WTC11 (cell line): ENCODE results near the gene LATS1. TPM values are rescaled to one million over a fixed set of nuclear protein-coding genes. Genes with fewer than 3 reads are reported as not detected.

Source experiments
- CBFB ChIP-seq: sonication (generic); formaldehyde crosslinking; IDR thresholded peaks from 2 replicates; pipeline ENCODE4 v1.8.1; 2022; ENCODE audit warnings: mild to moderate bottlenecking, low read depth, missing genetic modification reagents
- CREM ChIP-seq: sonication (generic); formaldehyde crosslinking; IDR thresholded peaks from 2 replicates; pipeline ENCODE4 v1.8.1; 2022; ENCODE audit warnings: mild to moderate bottlenecking, missing genetic modification reagents, moderate library complexity
- ETV6 ChIP-seq: sonication (generic); formaldehyde crosslinking; IDR thresholded peaks from 2 replicates; pipeline ENCODE4 v1.8.1; 2022; ENCODE audit warnings: mild to moderate bottlenecking, missing genetic modification reagents
- FOXJ3 ChIP-seq: sonication (generic); formaldehyde crosslinking; IDR thresholded peaks from 2 replicates; pipeline ENCODE4 v1.9.0; 2021; ENCODE audit warnings: missing genetic modification reagents, mild to moderate bottlenecking, borderline replicate concordance
- FOXK1 ChIP-seq: sonication (generic); formaldehyde crosslinking; IDR thresholded peaks from 2 replicates; pipeline ENCODE4 v1.8.0; 2022; ENCODE audit warnings: mild to moderate bottlenecking, moderate library complexity, missing genetic modification reagents
- GABPB1 ChIP-seq: sonication (generic); formaldehyde crosslinking; IDR thresholded peaks from 2 replicates; pipeline ENCODE4 v1.8.1; 2023; ENCODE audit warnings: mild to moderate bottlenecking, missing genetic modification reagents
- GTF2I ChIP-seq: fragments of 250-450 bp; sonication (Bioruptor Pico); conservative IDR thresholded peaks from 2 replicates; pipeline ENCODE4 v1.4.0; 2021; ENCODE audit warnings: mild to moderate bottlenecking
- JAZF1 ChIP-seq: fragments of 250-450 bp; sonication (Bioruptor Pico); IDR thresholded peaks from 2 replicates; pipeline ENCODE4 v1.9.0; 2021; ENCODE audit warnings: moderate library complexity, mild to moderate bottlenecking, inconsistent platforms
- KAT7 ChIP-seq: sonication (generic); formaldehyde crosslinking; IDR thresholded peaks from 2 replicates; pipeline ENCODE4 v1.8.1; 2023; ENCODE audit warnings: missing genetic modification reagents, mild to moderate bottlenecking, borderline replicate concordance
- MYBL2 ChIP-seq: sonication (generic); formaldehyde crosslinking; IDR thresholded peaks from 2 replicates; pipeline ENCODE4 v1.8.1; 2023; ENCODE audit warnings: mild to moderate bottlenecking, moderate library complexity, missing genetic modification reagents
- NR2C2 ChIP-seq: sonication (generic); formaldehyde crosslinking; IDR thresholded peaks from 2 replicates; pipeline ENCODE4 v1.8.0; 2022; ENCODE audit warnings: mild to moderate bottlenecking, missing genetic modification reagents
- OVOL2 ChIP-seq: fragments of 250-450 bp; sonication (Bioruptor Pico); IDR thresholded peaks from 2 replicates; pipeline ENCODE4 v1.9.0; 2021; ENCODE audit warnings: mild to moderate bottlenecking, borderline replicate concordance
- SOX15 ChIP-seq: fragments of 250-450 bp; sonication (Bioruptor Pico); IDR thresholded peaks from 2 replicates; pipeline ENCODE4 v1.9.0; 2021; ENCODE audit warnings: mild to moderate bottlenecking
- SP1 ChIP-seq: sonication (generic); formaldehyde crosslinking; conservative IDR thresholded peaks from 2 replicates; pipeline ENCODE4 v1.8.1; 2022; ENCODE audit warnings: missing genetic modification reagents
- TCF7 ChIP-seq: sonication (generic); formaldehyde crosslinking; IDR thresholded peaks from 2 replicates; pipeline ENCODE4 v1.8.0; 2022; ENCODE audit warnings: mild to moderate bottlenecking, low read depth, missing genetic modification reagents, moderate library complexity
- TP53 ChIP-seq: sonication (generic); formaldehyde crosslinking; IDR thresholded peaks from 2 replicates; pipeline ENCODE4 v1.8.1; 2023; ENCODE audit warnings: mild to moderate bottlenecking, missing genetic modification reagents
- ZNF219 ChIP-seq: sonication (generic); formaldehyde crosslinking; IDR thresholded peaks from 2 replicates; pipeline ENCODE4 v1.8.0; 2023; ENCODE audit warnings: missing genetic modification reagents, mild to moderate bottlenecking, borderline replicate concordance
- ZNF232 ChIP-seq: sonication (generic); formaldehyde crosslinking; IDR thresholded peaks from 2 replicates; pipeline ENCODE4 v1.8.0; 2022; ENCODE audit warnings: mild to moderate bottlenecking, missing genetic modification reagents
- ZNF317 ChIP-seq: sonication (generic); formaldehyde crosslinking; IDR thresholded peaks from 2 replicates; pipeline ENCODE4 v1.8.1; 2023; ENCODE audit warnings: low read depth, mild to moderate bottlenecking, moderate library complexity, missing genetic modification reagents, borderline replicate concordance
- ZNF396 ChIP-seq: fragments of 250-450 bp; sonication (Bioruptor Pico); IDR thresholded peaks from 2 replicates; pipeline ENCODE4 v1.8.0; 2021; ENCODE audit warnings: mild to moderate bottlenecking, moderate library complexity, borderline replicate concordance
- total RNA-seq: library from RNA; stranded (reverse); gene quantifications from 3 replicates; pipeline ENCODE4 v1.2.3, GENCODE V29; 2021
- TF ChIP-seq, protein P1 (sequence below): sonication (generic); formaldehyde crosslinking; IDR thresholded peaks from 2 replicates; pipeline ENCODE4 v1.8.1; 2022; ENCODE audit warnings: mild to moderate bottlenecking, moderate library complexity, missing genetic modification reagents
- TF ChIP-seq, protein P2 (sequence below): sonication (generic); formaldehyde crosslinking; IDR thresholded peaks from 2 replicates; pipeline ENCODE4 v1.8.0; 2023; ENCODE audit warnings: mild to moderate bottlenecking, missing genetic modification reagents
- TF ChIP-seq, protein P3 (sequence below): sonication (generic); formaldehyde crosslinking; IDR thresholded peaks from 2 replicates; pipeline ENCODE4 v1.8.0; 2022; ENCODE audit warnings: mild to moderate bottlenecking, missing genetic modification reagents
- TF ChIP-seq, protein P4 (sequence below): sonication (generic); formaldehyde crosslinking; IDR thresholded peaks from 2 replicates; pipeline ENCODE4 v1.8.1; 2022; ENCODE audit warnings: mild to moderate bottlenecking, missing genetic modification reagents, moderate library complexity, borderline replicate concordance
- TF ChIP-seq, protein P5 (sequence below): fragments of 250-450 bp; sonication (Bioruptor Pico); IDR thresholded peaks from 2 replicates; pipeline ENCODE4 v1.9.0; 2021; ENCODE audit warnings: mild to moderate bottlenecking
- TF ChIP-seq, protein P6 (sequence below): sonication (generic); formaldehyde crosslinking; IDR thresholded peaks from 2 replicates; pipeline ENCODE4 v1.8.1; 2023; ENCODE audit warnings: mild to moderate bottlenecking, missing genetic modification reagents
- TF ChIP-seq, protein P7 (sequence below): sonication (generic); formaldehyde crosslinking; IDR thresholded peaks from 2 replicates; pipeline ENCODE4 v1.8.0; 2023; ENCODE audit warnings: missing genetic modification reagents
- TF ChIP-seq, protein P8 (sequence below): sonication (generic); formaldehyde crosslinking; conservative IDR thresholded peaks from 2 replicates; pipeline ENCODE4 v1.8.1; 2023; ENCODE audit warnings: mild to moderate bottlenecking, low read depth, missing genetic modification reagents, moderate library complexity

The LATS1 gene
- total RNA-seq, 1 experiment from 2014 or later, result 24.2 TPM

DNA sequence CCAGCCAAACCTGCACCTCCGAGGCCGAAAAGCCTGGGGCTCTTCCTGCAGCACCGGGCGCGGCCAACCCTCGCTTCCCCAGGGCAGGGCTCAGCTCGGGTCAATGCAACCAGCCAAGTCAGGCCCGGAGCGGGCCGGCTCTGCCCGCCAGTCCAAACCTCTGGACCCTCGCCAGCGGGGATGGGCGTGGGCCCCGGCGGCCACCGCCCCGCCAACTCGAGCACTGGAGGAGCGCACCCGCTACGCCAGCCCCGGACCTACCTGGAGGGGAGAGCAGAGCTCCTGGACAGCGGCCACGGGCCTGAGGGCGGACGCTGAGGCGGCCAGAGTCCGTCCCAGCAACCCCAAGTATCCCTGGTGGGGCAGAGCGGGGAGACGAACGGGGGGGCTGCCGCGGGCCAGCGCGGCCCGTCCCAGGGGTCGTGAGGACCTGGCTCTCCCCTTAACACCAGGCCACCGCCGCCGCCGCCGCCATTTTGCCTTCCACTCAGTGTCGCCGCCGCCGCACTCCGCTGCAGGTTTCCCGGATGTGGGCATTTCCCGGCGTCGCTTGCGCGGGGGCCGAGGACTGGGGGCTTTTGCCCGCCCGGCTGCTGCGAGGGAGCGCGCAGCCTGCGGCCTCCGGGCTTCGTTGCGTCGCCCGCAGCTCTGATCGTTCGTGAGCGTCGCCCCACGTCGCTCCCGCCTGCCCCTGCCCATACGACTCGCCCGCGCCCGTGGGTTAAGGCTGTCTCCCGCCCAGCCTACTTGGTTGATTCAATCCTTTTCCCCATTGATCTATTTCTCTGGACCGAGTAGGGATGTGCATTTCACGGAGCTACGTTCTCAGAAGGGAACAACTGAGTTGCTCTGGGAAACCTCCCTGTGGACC is at the start of gene LATS1 (continued):
- TF ChIP-seq, protein P1, sequence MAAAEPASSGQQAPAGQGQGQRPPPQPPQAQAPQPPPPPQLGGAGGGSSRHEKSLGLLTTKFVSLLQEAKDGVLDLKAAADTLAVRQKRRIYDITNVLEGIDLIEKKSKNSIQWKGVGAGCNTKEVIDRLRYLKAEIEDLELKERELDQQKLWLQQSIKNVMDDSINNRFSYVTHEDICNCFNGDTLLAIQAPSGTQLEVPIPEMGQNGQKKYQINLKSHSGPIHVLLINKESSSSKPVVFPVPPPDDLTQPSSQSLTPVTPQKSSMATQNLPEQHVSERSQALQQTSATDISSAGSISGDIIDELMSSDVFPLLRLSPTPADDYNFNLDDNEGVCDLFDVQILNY, result no peak; the same call in 1 of the 2 replicates
- TF ChIP-seq FOXK1 (CRISPR knock-in tag), result peak; percentile 78
- 0 out of 2 replicates have a peak, but pooled peaks have one; percentile 41 for TF ChIP-seq NR2C2 (CRISPR knock-in tag)
- TF ChIP-seq, protein P2, sequence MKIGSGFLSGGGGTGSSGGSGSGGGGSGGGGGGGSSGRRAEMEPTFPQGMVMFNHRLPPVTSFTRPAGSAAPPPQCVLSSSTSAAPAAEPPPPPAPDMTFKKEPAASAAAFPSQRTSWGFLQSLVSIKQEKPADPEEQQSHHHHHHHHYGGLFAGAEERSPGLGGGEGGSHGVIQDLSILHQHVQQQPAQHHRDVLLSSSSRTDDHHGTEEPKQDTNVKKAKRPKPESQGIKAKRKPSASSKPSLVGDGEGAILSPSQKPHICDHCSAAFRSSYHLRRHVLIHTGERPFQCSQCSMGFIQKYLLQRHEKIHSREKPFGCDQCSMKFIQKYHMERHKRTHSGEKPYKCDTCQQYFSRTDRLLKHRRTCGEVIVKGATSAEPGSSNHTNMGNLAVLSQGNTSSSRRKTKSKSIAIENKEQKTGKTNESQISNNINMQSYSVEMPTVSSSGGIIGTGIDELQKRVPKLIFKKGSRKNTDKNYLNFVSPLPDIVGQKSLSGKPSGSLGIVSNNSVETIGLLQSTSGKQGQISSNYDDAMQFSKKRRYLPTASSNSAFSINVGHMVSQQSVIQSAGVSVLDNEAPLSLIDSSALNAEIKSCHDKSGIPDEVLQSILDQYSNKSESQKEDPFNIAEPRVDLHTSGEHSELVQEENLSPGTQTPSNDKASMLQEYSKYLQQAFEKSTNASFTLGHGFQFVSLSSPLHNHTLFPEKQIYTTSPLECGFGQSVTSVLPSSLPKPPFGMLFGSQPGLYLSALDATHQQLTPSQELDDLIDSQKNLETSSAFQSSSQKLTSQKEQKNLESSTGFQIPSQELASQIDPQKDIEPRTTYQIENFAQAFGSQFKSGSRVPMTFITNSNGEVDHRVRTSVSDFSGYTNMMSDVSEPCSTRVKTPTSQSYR (CRISPR knock-in tag), result no peak
- no peak for TF ChIP-seq ZNF396
- TF ChIP-seq, protein P3, sequence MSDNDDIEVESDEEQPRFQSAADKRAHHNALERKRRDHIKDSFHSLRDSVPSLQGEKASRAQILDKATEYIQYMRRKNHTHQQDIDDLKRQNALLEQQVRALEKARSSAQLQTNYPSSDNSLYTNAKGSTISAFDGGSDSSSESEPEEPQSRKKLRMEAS (CRISPR knock-in tag), result peak; percentile 81
- TF ChIP-seq GABPB1 (CRISPR knock-in tag), result peak; percentile 91
- TF ChIP-seq CBFB (CRISPR knock-in tag), result 0 out of 2 replicates have a peak, but pooled peaks have one; percentile 49
- TF ChIP-seq, protein P4, sequence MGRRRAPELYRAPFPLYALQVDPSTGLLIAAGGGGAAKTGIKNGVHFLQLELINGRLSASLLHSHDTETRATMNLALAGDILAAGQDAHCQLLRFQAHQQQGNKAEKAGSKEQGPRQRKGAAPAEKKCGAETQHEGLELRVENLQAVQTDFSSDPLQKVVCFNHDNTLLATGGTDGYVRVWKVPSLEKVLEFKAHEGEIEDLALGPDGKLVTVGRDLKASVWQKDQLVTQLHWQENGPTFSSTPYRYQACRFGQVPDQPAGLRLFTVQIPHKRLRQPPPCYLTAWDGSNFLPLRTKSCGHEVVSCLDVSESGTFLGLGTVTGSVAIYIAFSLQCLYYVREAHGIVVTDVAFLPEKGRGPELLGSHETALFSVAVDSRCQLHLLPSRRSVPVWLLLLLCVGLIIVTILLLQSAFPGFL (CRISPR knock-in tag), result peak; percentile 78; the same call in 1 of the 2 replicates
- TF ChIP-seq SP1, result peak; percentile 52; the same call in 1 of the 2 replicates
- TF ChIP-seq KAT7 (CRISPR knock-in tag), result peak; percentile 90
- TF ChIP-seq TCF7 (CRISPR knock-in tag), result no peak
- no peak; the same call in 1 of the 2 replicates for TF ChIP-seq TP53 (CRISPR knock-in tag)
- no peak for TF ChIP-seq GTF2I (CRISPR knock-in tag)
- TF ChIP-seq ZNF232 (CRISPR knock-in tag), result peak; percentile 15; the same call in 1 of the 2 replicates
- peak; percentile 89; the same call in 1 of the 2 replicates for TF ChIP-seq ZNF219 (CRISPR knock-in tag)
- peak; percentile 91 for TF ChIP-seq ETV6
- TF ChIP-seq OVOL2 (CRISPR knock-in tag), result no peak
- no peak for TF ChIP-seq JAZF1 (CRISPR knock-in tag)
- TF ChIP-seq, protein P5, sequence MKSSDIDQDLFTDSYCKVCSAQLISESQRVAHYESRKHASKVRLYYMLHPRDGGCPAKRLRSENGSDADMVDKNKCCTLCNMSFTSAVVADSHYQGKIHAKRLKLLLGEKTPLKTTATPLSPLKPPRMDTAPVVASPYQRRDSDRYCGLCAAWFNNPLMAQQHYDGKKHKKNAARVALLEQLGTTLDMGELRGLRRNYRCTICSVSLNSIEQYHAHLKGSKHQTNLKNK (CRISPR knock-in tag), result no peak
- 0 out of 2 replicates have a peak, but pooled peaks have one; percentile 16 for TF ChIP-seq FOXJ3
- TF ChIP-seq ZNF317 (CRISPR knock-in tag), result 0 out of 2 replicates have a peak, but pooled peaks have one; percentile 50
- peak; percentile 81 for TF ChIP-seq CREM (CRISPR knock-in tag)
- TF ChIP-seq, protein P6, sequence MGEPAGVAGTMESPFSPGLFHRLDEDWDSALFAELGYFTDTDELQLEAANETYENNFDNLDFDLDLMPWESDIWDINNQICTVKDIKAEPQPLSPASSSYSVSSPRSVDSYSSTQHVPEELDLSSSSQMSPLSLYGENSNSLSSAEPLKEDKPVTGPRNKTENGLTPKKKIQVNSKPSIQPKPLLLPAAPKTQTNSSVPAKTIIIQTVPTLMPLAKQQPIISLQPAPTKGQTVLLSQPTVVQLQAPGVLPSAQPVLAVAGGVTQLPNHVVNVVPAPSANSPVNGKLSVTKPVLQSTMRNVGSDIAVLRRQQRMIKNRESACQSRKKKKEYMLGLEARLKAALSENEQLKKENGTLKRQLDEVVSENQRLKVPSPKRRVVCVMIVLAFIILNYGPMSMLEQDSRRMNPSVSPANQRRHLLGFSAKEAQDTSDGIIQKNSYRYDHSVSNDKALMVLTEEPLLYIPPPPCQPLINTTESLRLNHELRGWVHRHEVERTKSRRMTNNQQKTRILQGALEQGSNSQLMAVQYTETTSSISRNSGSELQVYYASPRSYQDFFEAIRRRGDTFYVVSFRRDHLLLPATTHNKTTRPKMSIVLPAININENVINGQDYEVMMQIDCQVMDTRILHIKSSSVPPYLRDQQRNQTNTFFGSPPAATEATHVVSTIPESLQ (CRISPR knock-in tag), result no peak
- TF ChIP-seq MYBL2 (CRISPR knock-in tag), result peak; percentile 57; the same call in 1 of the 2 replicates
- TF ChIP-seq, protein P7, sequence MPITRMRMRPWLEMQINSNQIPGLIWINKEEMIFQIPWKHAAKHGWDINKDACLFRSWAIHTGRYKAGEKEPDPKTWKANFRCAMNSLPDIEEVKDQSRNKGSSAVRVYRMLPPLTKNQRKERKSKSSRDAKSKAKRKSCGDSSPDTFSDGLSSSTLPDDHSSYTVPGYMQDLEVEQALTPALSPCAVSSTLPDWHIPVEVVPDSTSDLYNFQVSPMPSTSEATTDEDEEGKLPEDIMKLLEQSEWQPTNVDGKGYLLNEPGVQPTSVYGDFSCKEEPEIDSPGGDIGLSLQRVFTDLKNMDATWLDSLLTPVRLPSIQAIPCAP (CRISPR knock-in tag), result peak; percentile 30; the same call in 1 of the 2 replicates
- no peak for TF ChIP-seq SOX15 (CRISPR knock-in tag)
- TF ChIP-seq, protein P8, sequence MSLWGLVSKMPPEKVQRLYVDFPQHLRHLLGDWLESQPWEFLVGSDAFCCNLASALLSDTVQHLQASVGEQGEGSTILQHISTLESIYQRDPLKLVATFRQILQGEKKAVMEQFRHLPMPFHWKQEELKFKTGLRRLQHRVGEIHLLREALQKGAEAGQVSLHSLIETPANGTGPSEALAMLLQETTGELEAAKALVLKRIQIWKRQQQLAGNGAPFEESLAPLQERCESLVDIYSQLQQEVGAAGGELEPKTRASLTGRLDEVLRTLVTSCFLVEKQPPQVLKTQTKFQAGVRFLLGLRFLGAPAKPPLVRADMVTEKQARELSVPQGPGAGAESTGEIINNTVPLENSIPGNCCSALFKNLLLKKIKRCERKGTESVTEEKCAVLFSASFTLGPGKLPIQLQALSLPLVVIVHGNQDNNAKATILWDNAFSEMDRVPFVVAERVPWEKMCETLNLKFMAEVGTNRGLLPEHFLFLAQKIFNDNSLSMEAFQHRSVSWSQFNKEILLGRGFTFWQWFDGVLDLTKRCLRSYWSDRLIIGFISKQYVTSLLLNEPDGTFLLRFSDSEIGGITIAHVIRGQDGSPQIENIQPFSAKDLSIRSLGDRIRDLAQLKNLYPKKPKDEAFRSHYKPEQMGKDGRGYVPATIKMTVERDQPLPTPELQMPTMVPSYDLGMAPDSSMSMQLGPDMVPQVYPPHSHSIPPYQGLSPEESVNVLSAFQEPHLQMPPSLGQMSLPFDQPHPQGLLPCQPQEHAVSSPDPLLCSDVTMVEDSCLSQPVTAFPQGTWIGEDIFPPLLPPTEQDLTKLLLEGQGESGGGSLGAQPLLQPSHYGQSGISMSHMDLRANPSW, result no peak
